ENCODE data around the gene SGMS1.
"Not testable (repeated sequence)": the region's sequence is repeated elsewhere in the genome, so short reads cannot be mapped to it uniquely, and the experiment has no call there.

The SGMS1 gene

DNA sequence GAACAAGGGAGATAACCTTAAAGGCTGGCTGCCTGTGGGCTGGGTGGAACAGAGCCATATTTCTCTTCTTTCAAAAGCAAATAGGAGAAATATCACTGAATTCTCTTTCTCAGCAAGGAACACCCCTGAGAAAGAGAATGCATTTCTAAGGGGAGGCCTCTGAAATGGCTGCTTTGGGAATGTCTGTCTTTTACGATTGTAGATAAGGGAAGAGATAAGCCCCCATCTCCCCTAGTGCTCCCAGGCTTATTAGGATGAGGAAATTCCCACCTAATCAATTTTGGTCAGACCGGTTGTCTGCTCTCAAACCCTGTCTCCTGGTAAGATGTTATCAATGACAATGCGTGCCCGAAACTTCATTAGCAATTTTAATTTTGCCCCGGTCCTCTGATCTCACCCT lies 178.0 kb downstream of the SGMS1 start:
- not testable (repeated sequence) for DNase-seq

DNA sequence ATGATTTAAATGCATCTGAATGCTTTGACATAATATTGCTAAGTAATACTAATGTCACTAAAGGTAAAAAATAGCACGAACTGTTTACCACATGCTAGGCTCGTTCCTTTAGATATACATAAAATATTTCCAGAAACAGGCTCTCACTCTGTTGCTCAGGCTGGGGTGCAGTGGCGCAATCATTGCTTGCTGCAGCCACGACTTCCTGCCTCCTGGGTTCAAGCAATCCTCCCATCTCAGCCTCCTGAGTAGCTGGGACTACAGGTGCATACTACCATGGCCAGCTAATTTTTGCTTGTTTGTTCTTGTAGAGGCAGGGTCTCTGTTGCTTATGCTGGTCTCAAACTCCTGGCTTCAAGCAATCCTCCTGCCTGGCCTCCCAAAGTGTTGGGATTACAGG lies 183.3 kb downstream of the SGMS1 start:
- DNase-seq, result no peak

DNA sequence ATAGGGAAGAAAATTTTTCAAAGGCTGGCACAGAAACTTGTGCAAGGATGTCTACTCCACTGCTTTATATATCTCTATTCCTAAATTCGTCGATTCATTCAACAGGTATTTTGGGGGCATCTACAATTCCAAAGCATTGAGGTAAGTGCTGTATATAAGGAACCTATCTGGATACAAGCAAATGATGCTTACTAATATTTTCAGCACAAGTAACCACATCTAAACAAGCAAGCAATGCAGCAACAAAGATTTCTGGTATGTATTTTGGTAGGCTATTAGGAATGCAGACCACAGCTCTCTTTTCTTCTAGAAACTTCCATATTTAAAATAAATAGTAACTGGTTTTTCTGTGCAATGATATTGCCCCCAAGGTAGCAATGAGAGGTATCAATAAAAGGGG lies 183.9 kb downstream of the SGMS1 start:
- no peak for DNase-seq

DNA sequence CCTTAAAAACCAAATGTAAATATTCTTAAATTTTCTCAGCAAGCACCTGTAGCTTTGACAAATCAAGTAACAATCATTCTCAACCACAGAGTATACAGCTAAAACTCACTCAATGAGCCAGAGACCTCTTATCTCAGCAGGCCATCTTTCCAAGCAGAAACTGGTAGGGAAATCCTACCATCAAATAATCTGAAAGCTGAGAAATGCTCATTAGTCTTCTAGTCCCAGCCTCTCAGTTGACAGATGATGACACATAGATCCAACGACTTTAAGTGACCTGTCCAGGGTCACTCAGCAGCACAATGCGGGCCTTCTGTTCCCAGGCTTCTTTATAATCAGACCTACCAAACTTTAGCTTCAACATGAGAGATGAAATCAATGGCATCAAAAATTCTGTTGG lies 184.6 kb downstream of the SGMS1 start:
- no peak for DNase-seq

DNA sequence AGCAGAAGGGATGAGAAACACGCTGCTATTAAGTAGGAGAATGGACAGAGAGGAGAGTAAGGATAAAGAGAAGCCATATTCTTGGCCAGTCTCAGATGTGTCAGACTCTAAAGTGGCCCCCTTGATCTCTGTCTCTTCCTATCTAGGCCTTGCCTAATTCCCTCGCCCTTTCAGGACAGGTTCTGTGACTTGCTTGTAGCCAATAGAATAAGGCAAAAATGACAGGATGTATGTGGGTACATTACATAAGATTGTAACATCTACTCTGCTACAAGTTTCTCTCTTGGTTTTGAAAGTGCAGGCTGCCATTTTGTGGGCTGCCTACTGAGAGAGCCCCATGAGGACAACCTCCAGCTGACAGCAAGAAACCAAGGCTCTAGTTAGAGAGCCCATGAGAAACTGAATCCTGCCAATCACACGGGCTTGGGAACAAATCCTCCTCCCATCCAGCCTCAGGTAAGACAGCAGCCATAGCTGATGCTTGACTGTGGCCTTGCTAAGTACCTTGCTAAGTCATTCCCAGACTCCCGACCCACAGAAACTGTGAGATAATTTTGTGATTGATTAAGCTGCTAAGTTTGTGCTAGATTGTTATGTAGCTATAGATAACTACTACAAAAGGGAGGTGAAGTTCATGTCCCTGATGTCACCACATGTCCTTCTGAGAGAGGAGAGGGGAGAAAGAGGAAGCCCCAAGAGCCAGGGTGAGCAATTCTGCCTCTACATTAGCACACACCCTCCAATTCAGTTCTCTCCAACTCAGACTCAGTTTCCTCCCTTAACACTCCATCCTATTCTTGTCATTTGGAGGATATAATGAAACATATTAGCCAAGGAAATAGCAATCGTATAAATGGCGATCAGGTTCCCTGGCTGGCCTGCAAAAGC lies 185.5 kb downstream of the SGMS1 start:
- DNase-seq, result no peak

DNA sequence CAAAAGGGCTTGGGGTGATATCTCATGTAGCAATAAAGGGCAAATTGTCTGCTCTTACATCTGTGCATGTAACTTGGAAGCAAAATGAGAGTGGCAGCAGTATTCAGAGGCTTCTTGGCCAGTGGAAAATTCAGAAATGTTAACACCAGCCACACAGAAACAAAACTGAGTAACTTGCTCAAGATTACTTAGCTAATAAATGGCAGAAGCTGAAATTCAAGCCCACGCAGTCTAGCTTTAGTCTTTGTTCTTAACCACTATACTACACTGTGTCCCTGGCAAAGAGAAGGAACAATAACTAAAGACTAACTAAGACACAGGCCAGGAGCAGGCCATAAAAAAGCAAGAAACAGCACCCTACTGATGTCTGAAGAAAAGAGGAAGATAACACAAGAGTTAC lies 186.5 kb downstream of the SGMS1 start:
- no peak for DNase-seq

DNA sequence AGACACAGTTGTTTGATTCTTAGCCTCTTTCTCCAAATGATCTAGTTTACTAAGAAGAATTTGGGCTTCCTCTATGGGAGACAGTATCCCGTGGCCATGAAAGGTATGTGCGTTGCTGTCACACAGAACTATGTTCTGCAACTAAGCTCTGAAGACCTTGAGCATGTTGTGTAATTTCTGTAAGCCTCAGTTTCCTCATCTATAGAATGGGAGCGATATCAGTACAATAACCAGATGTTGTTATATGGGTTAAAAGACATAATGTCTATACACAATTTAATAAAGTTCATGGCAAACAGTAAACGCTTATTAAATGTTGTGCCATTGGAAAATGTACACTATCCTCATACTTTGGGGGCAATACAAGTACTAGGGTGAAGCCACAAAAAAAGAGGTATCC lies 187.0 kb downstream of the SGMS1 start:
- DNase-seq, result no peak

GRCh38 chr10:50432211-50433009 lies 191.3 kb downstream of the SGMS1 start:
- no peak for DNase-seq

GRCh38 chr10:50431791-50432190 lies 192.0 kb downstream of the SGMS1 start:
- no peak for DNase-seq

GRCh38 chr10:50431133-50431532 lies 192.6 kb downstream of the SGMS1 start:
- DNase-seq, result no peak

DNA sequence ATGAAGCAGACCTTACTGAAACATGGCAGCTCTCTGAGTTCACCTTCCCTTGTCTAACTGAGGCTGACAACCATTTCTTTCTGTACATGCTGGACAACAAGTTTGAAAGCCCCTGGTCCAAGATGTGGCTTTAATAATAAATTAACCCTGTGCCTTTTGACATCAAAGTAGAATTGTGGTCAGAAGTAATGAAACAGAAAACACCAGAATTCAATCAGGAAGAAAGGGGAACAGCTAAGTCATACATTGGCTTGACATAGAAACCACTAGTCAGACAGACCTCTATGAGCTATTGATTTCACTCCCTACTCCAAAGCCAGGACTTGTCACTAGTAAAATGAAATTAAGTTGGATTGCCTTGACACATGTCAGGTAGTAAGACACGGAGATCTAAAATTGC lies 197.3 kb downstream of the SGMS1 start:
- no peak for DNase-seq

- not testable (repeated sequence) for DNase-seq
These were observed 198.5 kb downstream of the SGMS1 start for GRCh38 chr10:50425215-50425614.

DNA sequence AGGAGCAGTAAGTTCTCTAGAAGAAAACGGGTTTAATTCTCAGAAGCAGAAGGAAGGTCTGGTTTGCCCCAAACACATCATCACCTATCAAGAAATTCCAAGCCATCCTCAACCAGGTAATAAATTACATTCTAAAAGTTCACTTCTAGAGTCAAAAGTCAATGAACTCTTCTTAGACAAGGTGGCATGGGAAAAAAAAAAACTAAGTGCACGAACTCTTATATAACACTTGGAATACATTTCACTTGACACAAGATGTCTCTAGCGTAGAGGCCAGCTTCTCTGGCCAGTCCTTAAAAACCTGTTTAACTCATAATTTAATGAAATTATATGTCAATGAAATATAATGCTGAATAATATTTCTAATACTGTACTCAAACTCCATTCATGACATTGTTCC lies 200.3 kb downstream of the SGMS1 start:
- DNase-seq, result no peak

DNA sequence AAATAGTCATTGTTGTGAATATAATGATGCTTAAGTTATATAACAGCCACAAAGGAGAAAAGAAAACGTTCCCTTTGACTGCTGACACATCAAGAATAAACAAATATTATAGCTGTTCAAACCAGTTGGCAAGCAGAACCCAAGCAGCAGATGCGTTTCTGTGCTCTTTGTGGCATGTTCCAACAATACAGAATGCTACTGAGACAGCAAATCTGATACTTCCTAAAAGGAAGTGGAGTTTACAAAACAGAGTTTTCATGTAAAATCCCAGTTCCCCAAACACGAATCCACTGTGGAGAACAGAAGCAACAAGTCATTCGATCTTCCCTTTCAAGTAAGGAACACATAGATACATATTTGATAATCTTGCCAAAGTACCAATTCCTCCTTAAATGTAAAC lies 201.5 kb downstream of the SGMS1 start:
- no peak for DNase-seq

GRCh38 chr10:50421026-50421719 lies 202.6 kb downstream of the SGMS1 start:
- no peak for DNase-seq

- no peak for DNase-seq
These were observed 203.6 kb downstream of the SGMS1 start for GRCh38 chr10:50420196-50420595.

GRCh38 chr10:50419756-50420155 lies 204.0 kb downstream of the SGMS1 start:
- DNase-seq, result no peak

- no peak for DNase-seq
These were observed 204.7 kb downstream of the SGMS1 start for GRCh38 chr10:50419091-50419490.

DNA sequence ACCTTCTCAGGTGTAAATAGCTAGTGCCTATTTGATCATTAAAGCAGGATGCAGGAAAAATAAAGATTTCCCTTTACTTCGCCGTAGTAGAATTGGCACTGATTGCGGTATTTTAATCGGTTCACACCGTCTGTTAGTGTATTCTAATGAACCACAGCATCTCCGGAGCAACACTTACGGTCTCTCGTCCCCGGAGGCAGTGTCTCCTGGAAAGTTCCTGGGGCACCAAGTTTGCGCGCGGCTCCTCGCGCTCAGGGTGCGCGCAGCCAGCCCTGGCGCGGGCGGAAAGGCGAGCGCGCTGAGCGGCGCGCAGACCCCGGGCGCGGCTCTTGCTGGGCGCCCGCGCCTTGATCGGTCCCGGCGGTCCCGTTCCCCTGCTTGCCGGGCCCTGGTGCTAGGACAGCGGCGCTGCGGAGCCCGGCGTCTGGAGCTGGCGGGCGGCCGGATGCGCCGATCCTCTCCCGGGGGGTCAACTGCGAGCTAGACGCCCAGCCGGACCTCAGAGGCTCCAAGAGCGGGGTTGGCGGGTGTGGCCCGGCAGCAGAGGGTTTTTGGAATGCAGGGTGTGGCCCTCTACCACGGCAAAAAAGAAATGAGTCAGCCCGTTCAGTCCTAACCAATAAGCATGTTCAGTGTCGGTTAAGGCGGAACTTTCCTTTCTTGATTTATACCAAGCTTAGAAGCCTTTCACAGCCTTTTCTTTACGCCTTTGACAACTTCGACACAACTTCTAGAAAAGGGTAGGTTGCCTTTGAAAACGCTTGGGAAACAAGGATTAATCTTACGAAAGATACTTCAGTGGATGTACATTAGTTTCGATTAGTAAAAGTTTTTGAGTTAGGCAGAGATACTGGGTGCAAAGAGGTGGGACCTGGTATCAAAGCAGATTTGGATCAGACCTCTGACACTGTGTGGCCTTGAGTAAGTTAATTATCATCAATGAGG lies 205.6 kb downstream of the SGMS1 start:
- peak; percentile 8 for DNase-seq

DNA sequence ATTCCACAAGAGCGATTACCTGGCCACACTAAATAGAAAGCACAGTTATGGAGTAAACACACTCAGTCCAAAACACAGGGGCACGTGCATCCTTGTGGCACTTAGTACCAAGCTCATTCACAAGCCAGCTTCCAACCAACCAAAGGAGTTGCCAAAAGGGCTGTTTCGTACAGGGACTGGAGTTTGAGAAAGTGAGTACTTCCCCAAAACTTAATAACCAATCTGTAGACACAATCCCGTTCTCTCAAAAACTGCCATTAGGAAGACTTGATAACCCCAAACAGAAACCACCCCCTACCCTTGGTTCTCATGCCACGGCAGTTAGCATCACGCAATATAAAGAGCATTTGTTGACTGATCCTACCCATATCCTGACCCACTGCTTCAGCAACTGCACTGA lies 206.3 kb downstream of the SGMS1 start:
- no peak for DNase-seq

GRCh38 chr10:50416881-50417280 lies 206.9 kb downstream of the SGMS1 start:
- DNase-seq, result no peak

DNA sequence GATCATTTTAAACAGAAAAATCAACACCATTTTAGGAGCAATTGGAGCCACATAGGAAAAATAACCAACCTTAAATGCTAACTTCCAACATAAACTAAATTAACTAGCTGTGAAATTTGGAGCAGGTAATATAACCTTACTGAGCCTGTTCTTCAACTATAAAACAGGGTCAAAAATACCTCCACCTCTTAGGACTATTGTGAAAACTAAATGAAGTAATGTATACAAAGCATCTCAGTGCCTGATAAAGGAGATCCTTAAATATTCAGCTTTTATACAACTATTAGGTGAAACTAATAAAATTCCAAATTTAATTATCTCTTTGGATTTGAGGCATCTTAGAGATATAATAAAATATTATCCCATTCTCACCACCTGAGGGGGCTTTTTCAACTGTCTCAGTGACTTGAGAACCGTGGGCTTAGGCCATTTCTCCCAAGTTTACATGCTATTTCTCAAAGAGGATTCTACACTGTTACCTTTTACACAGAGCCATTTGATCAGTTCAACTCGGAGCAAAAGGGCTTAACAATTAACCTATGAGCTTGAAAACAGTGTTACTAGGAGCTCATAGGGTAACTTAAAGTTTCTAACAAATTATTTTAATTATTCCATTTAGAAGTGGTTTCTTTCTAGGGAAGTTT lies 207.5 kb downstream of the SGMS1 start:
- no peak for DNase-seq
